ENCODE results near the gene SYCE3. TPM values are rescaled to one million over a fixed set of nuclear protein-coding genes. Genes with fewer than 3 reads are reported as not detected.
"Not testable (repeated sequence)": the region's sequence is repeated elsewhere in the genome, so short reads cannot be mapped to it uniquely, and the experiment has no call there.

The SYCE3 gene
- polyA plus RNA-seq (ENCODE audit: insufficient read length in 4 of 4) = under 1 TPM in 1 of 4 donors, not detected in 3; 0.42 TPM

GRCh38 chr22:50562523-50563412 lies at the start of gene SYCE3:
Gene SYCE3, minus strand, starts transcription at chr22:50562919. Its CDS starts 6,514 bp downstream, at chr22:50556405.
- DNase-seq (ENCODE audit: low read depth in 4 of 4, low spot score in 3 of 4) = peak; percentile 74 to 89 (median 86)

GRCh38 chr22:50612168-50612527 lies 49.4 kb upstream of the SYCE3 start:
- DNase-seq (ENCODE audit: low read depth in 4 of 4, low spot score in 3 of 4) = no peak

GRCh38 chr22:50611341-50612060 lies 48.8 kb upstream of the SYCE3 start:
- no peak for DNase-seq (ENCODE audit: low read depth in 4 of 4, low spot score in 3 of 4)

- no peak for DNase-seq (ENCODE audit: low read depth in 4 of 4, low spot score in 3 of 4)
Measured at GRCh38 chr22:50610581-50610980, 47.9 kb upstream of the SYCE3 start.

- DNase-seq (ENCODE audit: low read depth in 4 of 4, low spot score in 3 of 4) = no peak
Measured at GRCh38 chr22:50610041-50610451, 47.3 kb upstream of the SYCE3 start.

GRCh38 chr22:50609599-50609998 lies 46.9 kb upstream of the SYCE3 start:
- no peak for DNase-seq (ENCODE audit: low read depth in 4 of 4, low spot score in 3 of 4)

GRCh38 chr22:50608996-50609395 lies 46.3 kb upstream of the SYCE3 start:
- DNase-seq (ENCODE audit: low read depth in 4 of 4, low spot score in 3 of 4) = no peak

GRCh38 chr22:50608058-50608840 lies 45.5 kb upstream of the SYCE3 start:
- DNase-seq (ENCODE audit: low read depth in 4 of 4, low spot score in 3 of 4) = not testable (repeated sequence)

GRCh38 chr22:50607659-50608020 lies 44.9 kb upstream of the SYCE3 start:
- no peak for DNase-seq (ENCODE audit: low read depth in 4 of 4, low spot score in 3 of 4)

GRCh38 chr22:50606946-50607658 lies 44.4 kb upstream of the SYCE3 start:
- DNase-seq (ENCODE audit: low read depth in 4 of 4, low spot score in 3 of 4) = no peak

GRCh38 chr22:50606165-50606945 lies 43.6 kb upstream of the SYCE3 start:
- no peak for DNase-seq (ENCODE audit: low read depth in 4 of 4, low spot score in 3 of 4)

- no peak for DNase-seq (ENCODE audit: low read depth in 4 of 4, low spot score in 3 of 4)
Measured at GRCh38 chr22:50605613-50606074, 42.9 kb upstream of the SYCE3 start.

- DNase-seq (ENCODE audit: low read depth in 4 of 4, low spot score in 3 of 4) = no peak
Measured at GRCh38 chr22:50605002-50605612, 42.4 kb upstream of the SYCE3 start.

GRCh38 chr22:50604256-50605001 lies 41.7 kb upstream of the SYCE3 start:
- DNase-seq (ENCODE audit: low read depth in 4 of 4, low spot score in 3 of 4) = no peak

GRCh38 chr22:50603511-50604255 lies 41.0 kb upstream of the SYCE3 start:
- no peak for DNase-seq (ENCODE audit: low read depth in 4 of 4, low spot score in 3 of 4)

GRCh38 chr22:50602338-50602700 lies 39.6 kb upstream of the SYCE3 start:
- DNase-seq (ENCODE audit: low read depth in 4 of 4, low spot score in 3 of 4) = no peak

GRCh38 chr22:50601669-50602337 lies 39.1 kb upstream of the SYCE3 start:
- no peak for DNase-seq (ENCODE audit: low read depth in 4 of 4, low spot score in 3 of 4)

Measured in left renal pelvis (tissue), 4 donors.